GM04504 (cell line): ENCODE results near the gene NCK2.

Experiments used
- DNase-seq: peaks from one replicate; pipeline ENCODE4 v3.0.0-alpha.2; 2012; ENCODE audit warnings: low read depth

NCK2 gene

GRCh38 chr2:105736145-105736544 is 8.6 kb upstream of the NCK2 start:
- DNase-seq: no peak

DNA sequence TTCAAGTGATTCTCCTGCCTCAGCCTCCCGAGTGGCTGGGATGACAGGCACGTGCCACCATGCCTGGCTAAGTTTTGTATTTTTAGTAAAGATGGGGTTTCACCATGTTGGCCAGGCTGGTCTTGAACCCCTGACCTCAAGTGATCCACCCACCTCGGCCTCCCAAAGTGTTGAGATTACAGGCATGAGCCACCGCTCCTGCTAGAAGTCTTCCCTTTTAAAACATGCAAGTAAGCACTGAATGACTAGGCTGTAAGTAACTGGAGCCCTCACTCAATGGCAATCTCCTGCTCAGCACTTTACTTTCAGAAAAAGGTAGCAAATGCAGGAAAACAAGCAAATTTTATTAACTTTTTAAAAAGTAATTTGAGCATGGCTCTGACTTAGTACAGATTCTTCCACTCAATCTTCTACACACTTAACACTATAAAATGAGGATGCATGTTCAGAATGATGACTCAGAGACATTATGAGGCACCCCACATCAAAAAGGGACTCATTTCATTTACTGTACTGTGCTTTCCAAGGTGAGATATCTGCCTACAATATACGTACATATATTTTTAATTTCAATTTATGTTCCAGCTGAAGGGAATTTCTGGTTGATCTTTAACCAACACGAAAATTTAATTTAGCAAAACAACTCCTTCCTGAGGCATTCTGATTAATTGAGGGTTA is 6.6 kb upstream of the NCK2 start:
- no peak for DNase-seq

- no peak for DNase-seq
Observed at GRCh38 chr2:105738658-105739241, 6.0 kb upstream of the NCK2 start.

DNA sequence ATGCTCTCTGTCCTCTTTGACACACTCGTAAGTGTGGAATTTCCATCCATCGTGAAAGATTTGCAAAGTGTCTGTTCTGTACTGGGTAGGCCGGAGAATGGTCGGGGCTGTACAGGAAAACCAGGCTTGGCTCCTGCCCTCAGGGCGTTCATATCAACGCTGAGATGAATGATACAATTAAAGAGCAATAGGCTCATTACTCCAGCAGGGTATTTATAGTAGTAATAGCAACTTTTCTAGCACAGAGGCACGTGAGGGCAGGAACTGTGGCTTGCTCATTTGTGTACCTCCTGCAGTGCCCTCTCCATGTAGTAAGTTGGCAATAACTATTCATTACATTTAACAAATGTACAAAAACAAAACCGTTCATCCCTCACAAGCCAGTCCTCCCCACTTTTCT is 5.3 kb upstream of the NCK2 start:
- no peak for DNase-seq

DNA sequence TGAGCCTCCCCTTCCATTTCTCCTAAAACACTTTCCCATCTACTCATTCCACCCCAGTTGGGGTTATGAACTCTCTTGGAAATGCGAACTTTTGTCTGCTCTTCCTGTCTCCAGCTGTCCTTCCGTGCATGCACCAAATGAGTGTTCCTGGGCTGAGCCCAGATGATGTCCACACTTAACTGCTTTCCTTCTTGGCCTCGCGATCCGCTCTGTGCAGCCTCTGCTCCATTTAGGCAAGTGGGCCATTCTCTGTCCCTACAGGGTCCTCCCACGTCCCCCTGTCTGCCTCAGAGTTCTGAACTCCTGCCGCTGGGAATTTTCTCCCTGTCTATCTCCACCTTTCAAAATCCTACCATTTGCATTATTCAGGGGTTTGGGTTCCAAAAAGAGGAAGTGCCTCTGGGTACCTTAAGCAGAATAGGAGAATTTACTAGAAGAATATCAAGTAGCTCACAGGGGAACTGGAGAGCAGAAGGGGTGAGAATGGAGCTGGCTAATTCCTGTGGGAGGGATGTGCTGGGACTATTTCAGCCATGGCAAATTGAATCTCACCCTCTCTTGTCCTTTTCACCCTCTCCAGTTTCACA is 4.7 kb upstream of the NCK2 start:
- DNase-seq: no peak

GRCh38 chr2:105741174-105741573 is 3.5 kb upstream of the NCK2 start:
- no peak for DNase-seq

GRCh38 chr2:105741617-105742016 is 3.1 kb upstream of the NCK2 start:
- DNase-seq: no peak

DNA sequence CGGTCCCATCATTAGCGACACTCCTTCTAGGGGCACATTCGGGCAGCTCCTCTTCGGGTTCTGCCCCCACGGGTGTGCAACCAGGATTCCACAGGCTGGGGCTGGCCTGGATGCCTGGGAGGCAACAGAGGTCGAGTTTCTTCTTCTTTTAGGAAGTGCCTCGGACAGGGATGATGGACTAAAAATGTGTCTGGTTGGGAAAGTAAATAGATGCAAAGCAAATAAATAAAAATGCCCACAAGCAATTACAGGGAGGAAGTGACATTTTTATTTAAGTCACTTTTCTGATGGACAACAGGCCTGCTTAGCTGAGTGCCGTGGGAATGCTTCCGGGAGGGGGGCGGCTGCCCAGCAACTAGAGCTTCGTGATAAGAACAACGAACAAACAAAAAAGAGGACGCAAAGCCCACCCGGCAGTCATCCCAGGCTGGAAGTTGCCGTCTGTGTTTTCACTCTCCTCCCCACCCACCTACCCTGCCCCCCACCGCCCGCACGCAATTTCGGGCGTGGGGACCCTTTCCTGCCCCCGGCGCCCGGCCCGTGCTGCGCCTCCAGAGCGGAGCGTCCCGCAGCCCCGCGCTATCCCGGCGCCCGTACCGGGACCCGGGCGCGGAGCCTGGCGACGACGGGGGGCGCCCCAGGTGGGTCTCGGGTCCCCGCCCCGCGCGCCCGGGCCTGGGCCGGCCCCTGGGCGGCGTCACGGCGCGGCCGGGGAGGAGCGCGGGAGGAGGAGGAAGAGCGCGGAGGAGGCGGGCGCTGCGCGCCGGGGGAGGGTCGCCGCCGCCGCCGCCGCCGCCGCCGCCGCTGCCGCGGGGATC is 412 bp upstream of the NCK2 start:
- no peak for DNase-seq

GRCh38 chr2:105746177-105747080 is 1.7 kb downstream of the NCK2 start:
- no peak for DNase-seq

DNA sequence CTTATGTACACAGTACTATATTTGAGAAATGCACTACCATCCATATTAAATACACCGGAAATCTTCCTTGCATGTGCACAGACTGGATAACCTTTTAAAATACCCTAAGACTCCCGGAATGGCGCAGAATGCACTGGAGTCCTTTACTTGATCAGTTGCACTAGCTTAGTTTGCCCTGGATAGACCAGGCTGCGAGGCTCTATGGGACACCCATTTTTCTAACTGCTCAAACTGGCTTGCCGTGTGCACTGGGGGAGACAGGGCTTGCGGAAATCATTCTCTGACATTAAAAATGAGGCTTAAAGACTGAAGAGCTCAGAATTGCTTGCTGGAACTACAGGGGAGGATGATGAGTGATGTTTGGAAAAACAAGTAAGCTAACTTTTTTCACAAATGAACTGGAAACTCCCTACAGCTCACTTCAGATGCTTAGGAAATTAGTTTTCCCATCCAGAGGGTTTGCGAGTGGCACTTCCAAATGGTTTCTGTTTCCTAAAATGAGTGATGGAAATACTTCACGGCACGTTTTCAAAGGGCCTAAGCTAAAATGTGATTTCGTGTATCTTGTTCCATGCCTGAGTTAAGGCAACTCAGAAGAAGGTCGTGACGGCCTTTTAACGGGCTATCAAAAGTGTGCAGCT is 2.7 kb downstream of the NCK2 start:
- no peak for DNase-seq

- DNase-seq: no peak
Observed at GRCh38 chr2:105747991-105748390, 3.3 kb downstream of the NCK2 start.

- DNase-seq: no peak
Observed at GRCh38 chr2:105748566-105748965, 3.9 kb downstream of the NCK2 start.

DNA sequence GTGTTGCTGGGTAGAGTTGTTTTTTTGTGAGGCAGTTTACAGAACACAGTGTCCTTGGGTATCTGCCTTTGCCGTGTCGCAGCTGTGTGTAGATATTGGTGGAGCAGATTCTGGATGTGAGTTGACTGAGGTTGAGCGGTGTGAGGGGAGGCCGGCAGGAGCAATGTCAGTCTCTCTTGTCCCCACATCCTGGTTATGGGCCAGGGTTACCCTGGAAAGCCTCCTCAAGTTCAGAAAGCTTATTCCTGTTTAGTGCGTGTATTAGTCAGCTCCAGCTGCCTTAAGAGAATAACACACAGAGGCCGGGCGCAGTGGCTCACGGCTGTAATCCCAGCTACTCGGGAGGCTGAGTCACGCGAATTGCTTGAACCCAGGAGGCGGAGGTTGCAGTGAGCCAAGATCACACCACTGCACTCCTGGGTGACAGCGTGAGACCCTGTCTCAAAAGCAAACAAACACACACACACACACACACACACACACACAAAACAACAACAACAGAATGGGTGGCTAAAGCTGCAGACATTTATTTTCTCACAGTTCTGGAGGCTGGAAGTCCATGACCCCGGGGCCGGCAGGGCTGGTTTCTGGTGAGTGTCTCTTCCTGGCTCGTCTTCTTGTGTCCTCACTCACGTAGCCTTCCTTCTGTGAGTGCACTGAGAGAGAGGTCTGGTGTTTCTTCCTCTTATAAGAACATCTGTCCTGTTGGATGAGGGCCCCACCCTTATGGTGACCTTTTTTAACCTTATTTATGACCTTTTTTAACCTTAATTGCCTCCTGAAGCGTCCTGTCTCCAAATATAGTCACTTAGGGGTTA is 5.1 kb downstream of the NCK2 start:
- no peak for DNase-seq

DNA sequence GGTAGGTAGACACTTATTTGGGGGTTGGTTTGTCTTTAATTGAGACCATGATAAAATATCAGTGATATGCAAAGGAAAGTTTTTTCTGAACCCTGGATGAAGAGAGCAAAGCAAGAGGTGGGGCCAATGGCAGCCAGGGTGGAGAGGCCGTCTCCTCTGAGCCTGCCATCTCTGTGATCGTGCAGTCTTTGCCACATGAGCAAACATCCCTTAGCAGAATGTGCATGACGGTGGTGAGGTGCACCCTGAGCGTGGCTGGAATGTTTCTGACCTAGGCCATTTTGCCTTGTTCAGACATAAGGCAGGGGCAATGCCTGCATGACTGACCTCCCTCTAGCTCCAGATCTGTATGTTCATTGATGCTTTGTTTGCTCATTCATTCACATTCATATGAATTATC is 6.0 kb downstream of the NCK2 start:
- no peak for DNase-seq

DNA sequence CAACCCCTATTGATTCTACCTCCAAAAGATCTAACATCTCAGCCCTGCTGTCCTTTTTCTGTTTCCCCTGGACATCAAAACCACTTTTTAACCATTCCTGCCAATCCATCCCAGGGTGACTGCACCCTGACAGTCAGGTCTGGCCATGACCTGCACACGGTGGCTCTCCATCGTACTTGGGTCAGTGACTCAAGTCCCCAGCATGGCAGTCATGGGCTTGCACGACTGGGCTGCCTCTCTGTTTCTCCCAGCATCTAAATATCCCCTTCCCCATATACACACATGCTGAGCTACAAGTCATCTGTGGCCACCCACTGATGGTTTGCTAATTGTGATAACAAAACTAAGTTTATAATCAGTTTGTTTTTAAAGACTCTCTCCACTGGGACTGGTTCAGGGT is 6.6 kb downstream of the NCK2 start:
- DNase-seq: no peak

GRCh38 chr2:105752691-105753358 is 8.1 kb downstream of the NCK2 start:
- DNase-seq: no peak

DNA sequence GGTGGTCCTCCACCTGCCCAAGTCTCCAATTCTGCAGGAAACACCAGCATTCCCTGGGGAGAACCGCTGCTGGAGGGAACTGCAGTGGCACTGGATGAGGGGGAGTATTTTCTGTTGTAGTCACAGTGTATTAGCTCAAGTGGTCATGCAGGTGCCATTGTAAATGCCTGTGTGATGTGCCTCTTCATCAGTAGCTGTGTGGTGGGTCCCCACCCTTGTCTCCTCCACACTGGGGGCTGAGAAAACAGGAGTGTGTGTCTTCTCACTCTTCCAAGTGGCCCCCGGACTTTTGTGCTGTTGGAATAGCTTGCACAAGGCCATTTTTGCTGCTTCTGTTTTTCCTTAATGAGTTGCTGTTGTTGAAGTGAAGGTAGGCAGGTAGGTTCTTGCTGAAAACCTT is 8.7 kb downstream of the NCK2 start:
- no peak for DNase-seq

DNA sequence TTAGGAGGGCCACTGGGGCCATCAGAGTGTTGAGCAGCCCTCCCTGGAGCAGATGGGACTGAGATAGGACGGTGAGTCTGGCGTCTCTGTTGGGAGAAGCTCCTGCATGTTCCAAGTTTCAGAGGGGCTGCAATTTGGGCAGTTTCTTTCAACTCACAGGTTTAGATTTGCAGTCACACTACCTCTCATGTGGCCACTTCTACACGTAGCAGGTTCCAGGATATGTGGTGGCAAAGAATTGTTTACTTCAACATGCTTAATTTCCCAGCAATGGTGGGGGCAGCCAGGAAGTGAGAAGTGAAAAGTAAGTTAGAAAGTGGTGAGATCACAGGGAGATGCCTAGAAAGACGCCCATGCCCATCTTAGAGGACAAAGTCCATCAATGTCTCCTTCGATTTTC is 9.3 kb downstream of the NCK2 start:
- no peak for DNase-seq

- no peak for DNase-seq
Observed at GRCh38 chr2:105754994-105755393, 10.3 kb downstream of the NCK2 start.

DNA sequence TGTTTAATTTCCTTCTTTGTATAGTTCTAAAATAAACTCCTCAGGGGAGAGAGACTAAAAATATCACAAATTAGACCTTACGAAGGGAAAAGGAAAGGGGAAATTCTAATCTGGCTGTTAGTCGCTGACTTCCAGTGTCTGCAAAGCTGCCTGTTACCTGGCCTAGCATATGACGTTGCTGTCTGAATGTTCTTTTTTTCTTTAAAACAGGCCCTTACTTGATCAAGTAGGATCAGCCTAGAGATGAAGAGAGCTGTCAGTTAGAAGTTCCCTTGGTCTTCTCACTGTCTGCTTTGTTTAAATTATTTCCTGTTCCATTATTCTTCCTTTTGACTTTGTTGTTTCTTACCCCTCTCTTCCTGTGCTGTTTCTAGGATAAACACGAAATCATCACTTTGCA is 11.2 kb downstream of the NCK2 start:
- no peak for DNase-seq
